GM12872 (cell line): ENCODE data around the gene FNIP2.

Experiments used
- TF ChIP-seq, protein P1 (sequence below): IDR thresholded peaks from 3 replicates; pipeline ENCODE4 v1.5.1; 2011; ENCODE audit warnings: low read depth, mild to moderate bottlenecking, low read length, moderate library complexity; ENCODE audit not compliant: insufficient read depth

FNIP2 gene

DNA sequence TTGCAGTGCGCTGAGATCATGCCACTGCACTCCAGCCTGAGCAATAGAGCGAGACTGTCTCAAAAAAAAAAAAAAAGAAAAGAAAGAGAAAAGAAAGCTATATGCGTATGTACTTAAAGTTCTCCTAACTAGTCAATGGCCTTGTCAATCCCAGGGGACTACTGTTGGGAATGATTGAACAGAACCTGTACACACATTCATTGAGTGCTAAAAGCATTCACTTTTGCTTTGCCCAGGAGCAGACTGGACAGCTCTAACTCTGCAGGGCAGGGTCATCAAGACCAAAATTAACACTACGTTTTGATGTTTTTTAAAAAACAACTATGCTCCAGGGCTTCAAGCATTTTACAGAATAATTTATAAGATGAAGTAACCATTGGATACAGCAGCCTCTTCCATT lies 106.2 kb downstream of the FNIP2 start:
- TF ChIP-seq, protein P1, sequence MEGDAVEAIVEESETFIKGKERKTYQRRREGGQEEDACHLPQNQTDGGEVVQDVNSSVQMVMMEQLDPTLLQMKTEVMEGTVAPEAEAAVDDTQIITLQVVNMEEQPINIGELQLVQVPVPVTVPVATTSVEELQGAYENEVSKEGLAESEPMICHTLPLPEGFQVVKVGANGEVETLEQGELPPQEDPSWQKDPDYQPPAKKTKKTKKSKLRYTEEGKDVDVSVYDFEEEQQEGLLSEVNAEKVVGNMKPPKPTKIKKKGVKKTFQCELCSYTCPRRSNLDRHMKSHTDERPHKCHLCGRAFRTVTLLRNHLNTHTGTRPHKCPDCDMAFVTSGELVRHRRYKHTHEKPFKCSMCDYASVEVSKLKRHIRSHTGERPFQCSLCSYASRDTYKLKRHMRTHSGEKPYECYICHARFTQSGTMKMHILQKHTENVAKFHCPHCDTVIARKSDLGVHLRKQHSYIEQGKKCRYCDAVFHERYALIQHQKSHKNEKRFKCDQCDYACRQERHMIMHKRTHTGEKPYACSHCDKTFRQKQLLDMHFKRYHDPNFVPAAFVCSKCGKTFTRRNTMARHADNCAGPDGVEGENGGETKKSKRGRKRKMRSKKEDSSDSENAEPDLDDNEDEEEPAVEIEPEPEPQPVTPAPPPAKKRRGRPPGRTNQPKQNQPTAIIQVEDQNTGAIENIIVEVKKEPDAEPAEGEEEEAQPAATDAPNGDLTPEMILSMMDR = no peak

DNA sequence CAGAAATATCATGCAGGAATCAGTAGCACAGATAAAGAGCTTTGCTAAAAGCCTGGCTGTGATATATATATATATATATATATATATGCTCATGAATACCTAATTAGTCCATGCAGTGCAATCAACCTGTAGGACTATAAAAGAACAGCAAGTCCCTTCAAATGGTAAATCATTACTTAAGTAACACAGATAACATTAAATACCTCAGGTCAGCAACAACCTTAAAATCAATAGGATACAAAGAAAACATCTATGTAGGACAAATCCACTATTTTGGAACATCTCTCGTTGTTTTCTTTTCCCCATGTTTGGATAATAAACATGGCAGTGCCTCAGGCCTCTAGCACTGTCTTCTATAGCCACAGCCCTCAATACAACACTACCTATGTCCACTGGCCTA lies 106.6 kb downstream of the FNIP2 start:
- TF ChIP-seq, protein P1 = no peak

DNA sequence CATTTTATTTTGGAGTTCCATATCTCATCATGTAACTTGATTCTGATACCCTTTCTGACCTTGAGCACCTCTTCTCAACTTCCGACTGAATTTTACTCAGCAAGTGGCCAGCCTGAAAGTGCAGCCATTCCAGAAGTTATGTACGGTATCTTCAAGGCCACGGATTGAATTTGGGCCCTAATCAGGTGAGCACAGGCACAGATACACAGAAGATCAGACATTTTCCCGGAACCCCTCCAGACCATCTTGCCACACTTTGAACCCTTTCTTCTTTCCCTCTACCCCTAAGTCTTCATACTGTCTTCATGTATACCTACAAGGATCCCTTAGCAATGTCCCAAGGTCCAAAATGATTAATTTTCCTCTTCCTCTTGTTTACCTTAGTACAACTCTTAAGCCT lies 108.2 kb downstream of the FNIP2 start:
- TF ChIP-seq, protein P1 = no peak

DNA sequence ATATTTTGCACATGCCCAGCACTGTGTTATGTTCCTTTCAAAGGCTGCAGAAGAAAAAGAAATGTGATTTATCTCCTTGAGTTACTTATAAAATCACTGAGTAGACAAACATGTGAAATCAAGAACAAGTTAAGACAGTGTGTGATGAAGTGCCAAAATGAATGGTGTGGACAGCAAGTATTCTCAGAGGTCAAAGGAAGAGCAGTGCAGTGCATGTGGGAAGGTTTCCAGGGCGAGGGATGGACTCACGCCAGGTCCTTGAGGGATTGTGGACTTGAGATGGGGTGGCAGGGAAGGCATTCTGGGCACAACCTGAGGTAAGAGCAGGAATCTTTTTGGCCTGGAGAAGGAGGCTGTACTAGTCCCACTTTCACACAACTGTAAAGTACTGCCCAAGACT lies 115.5 kb downstream of the FNIP2 start:
- TF ChIP-seq, protein P1 = no peak

DNA sequence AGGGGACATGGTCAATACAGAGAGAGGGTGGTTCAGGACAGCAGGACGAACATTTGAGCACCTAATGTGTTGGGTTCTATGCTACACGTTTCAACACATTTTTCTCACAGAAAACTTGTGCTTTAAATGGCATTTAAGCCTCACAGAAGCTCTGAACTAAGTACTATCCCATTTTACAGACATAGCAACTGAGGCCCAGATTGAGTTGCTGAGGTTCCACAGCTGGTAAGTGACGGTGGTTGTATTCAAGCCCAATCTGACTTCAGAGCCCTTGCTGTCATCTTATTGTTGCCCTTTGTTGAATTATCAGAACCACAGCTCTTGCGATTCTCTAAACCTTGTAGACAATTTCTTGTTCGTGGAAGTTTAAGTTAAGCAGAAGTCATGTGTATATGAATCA lies 116.7 kb downstream of the FNIP2 start:
- TF ChIP-seq, protein P1 = no peak

DNA sequence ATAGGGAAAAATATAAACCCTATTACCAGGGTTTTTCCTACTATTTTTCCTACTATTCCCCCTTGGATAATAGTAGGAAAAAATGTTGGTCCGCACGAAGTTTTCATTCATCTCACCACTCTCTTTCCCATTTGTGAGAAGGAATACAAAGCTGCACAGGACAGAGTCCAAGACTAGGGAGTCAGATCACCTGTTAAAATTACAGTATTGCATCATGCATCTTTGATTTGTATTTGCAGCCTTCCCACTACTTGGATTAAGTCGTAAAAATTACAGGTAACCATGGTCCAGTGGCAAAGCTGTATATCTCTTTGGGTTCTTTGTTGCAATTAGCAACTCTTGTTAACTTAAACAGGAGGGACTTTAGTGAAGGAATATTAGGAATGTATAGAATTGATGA lies 121.5 kb downstream of the FNIP2 start:
- TF ChIP-seq, protein P1 = no peak

DNA sequence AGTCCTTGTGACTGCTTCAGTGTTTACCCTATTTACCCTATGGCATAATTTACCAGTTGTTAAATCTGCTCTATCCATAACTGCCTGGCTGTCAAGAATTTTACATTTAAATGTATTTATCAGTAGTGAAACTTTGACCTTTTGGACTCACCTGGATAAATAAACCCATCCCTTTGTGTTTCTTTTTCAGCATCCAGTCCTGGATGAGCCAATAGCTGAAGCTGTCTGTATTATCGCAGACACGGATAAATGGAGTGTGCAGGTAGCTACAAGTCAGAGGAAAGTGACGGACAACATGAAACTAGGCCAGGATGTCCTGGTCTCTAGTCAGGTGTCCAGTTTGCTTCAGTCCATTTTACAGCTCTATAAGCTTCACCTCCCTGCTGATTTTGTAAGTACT lies 122.4 kb downstream of the FNIP2 start:
- TF ChIP-seq, protein P1 = no peak

DNA sequence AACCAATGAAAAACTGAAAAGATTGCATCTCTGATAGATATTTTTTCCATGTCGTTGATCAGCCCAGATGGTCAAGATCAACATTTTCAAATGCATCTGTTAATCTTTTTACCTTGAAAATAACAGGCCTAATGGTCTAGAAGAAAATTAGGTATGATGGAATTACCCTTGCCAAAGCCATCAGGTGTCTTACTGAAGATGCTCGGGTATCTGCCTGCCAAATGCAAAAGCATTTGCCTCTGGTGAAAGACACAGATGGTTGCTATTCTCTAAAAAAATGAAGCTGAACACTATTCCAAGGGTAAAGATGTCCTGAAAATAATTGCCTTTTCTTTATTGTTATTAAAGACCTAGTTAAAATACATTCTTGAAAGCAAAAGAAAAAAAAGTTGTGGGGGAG lies 126.0 kb downstream of the FNIP2 start:
- TF ChIP-seq, protein P1 = no peak
